Adipocyte (in vitro differentiated cells): ENCODE measurements around the gene PAOX.

Source experiments
- DNase-seq: peaks from one replicate; pipeline ENCODE4 v3.0.0-alpha.2; 2015; ENCODE audit warnings: low read depth
- H3K27me3 ChIP-seq: replicated peaks from 2 replicates; pipeline ENCODE4 v1.7.0; 2013; ENCODE audit warnings: mild to moderate bottlenecking, low read length, moderate library complexity; ENCODE audit not compliant: control insufficient read depth, insufficient read depth
- H3K36me3 ChIP-seq: 2 replicates; pipeline ENCODE4 v1.7.0; 2013; ENCODE audit warnings: low read length, mild to moderate bottlenecking, moderate library complexity; ENCODE audit not compliant: control insufficient read depth, insufficient read depth, severe bottlenecking
- H3K4me1 ChIP-seq: 2 replicates; pipeline ENCODE4 v1.7.0; 2013; ENCODE audit warnings: mild to moderate bottlenecking, low read length, moderate library complexity; ENCODE audit not compliant: control insufficient read depth, insufficient read depth
- H3K4me3 ChIP-seq: 2 replicates; pipeline ENCODE4 v1.7.0; 2013; ENCODE audit warnings: mild to moderate bottlenecking, low read length, moderate library complexity
- H3K9ac ChIP-seq: 2 replicates; pipeline ENCODE4 v1.7.0; 2013; ENCODE audit warnings: mild to moderate bottlenecking, low read length, moderate library complexity
- H3K9me3 ChIP-seq: 2 replicates; pipeline ENCODE4 v1.7.0; 2013; ENCODE audit warnings: mild to moderate bottlenecking, low read length, moderate library complexity; ENCODE audit not compliant: control insufficient read depth

Gene PAOX

GRCh38 chr10:133351408-133352318 lies 27.4 kb upstream of the PAOX start:
- Histone ChIP-seq H3K4me1 (no peaks in the 10 kb centered on the region), H3K36me3 (no peaks in the 10 kb centered on the region), H3K9ac (no peak overlapping the region), H3K4me3 (no peak overlapping the region), H3K9me3 (no peaks in the 10 kb centered on the region), H3K27me3 (peaks cover 28% of the 10 kb centered on the region)
- no peak for DNase-seq

GRCh38 chr10:133353202-133353959 lies 25.7 kb upstream of the PAOX start:
- no peaks in the 10 kb centered on the region for H3K4me1 ChIP-seq

GRCh38 chr10:133353988-133354605 lies 25.0 kb upstream of the PAOX start:
- Histone ChIP-seq H3K36me3 (no peaks in the 10 kb centered on the region), H3K4me1 (no peaks in the 10 kb centered on the region), H3K27me3 (peaks cover 27% of the 10 kb centered on the region), H3K4me3 (no peak overlapping the region), H3K9me3 (no peaks in the 10 kb centered on the region), H3K9ac (no peak overlapping the region)
- no peak for DNase-seq

More at GRCh38 chr10:133353202-133353959, 25.7 kb upstream of the PAOX start:
- Histone ChIP-seq H3K36me3 (no peaks in the 10 kb centered on the region), H3K27me3 (peaks cover 28% of the 10 kb centered on the region), H3K9ac (no peak overlapping the region), H3K4me3 (no peak overlapping the region), H3K9me3 (no peaks in the 10 kb centered on the region)
- DNase-seq = no peak

GRCh38 chr10:133354672-133355240 lies 24.3 kb upstream of the PAOX start:
- H3K36me3 ChIP-seq = no peaks in the 10 kb centered on the region
- H3K4me1 ChIP-seq = no peaks in the 10 kb centered on the region
- no peak for DNase-seq
- no peak overlapping the region for H3K4me3 ChIP-seq
- no peak overlapping the region for H3K9ac ChIP-seq
- no peaks in the 10 kb centered on the region for H3K9me3 ChIP-seq
- H3K27me3 ChIP-seq = peaks cover 20% of the 10 kb centered on the region

- Histone ChIP-seq H3K9ac (no peak overlapping the region), H3K4me1 (no peaks in the 10 kb centered on the region), H3K36me3 (no peaks in the 10 kb centered on the region), H3K9me3 (no peaks in the 10 kb centered on the region), H3K4me3 (no peak overlapping the region), H3K27me3 (peaks cover 15% of the 10 kb centered on the region)
- no peak for DNase-seq
These were observed 23.8 kb upstream of the PAOX start for GRCh38 chr10:133355266-133355665.

- no peaks in the 10 kb centered on the region for H3K36me3 ChIP-seq
- H3K27me3 ChIP-seq = peaks cover 10% of the 10 kb centered on the region
- no peaks in the 10 kb centered on the region for H3K9me3 ChIP-seq
- no peak overlapping the region for H3K9ac ChIP-seq
- no peak for DNase-seq
- H3K4me1 ChIP-seq = no peaks in the 10 kb centered on the region
- H3K4me3 ChIP-seq = no peak overlapping the region
These were observed 23.1 kb upstream of the PAOX start for GRCh38 chr10:133355991-133356390.

- Histone ChIP-seq H3K27me3 (peaks cover 8% of the 10 kb centered on the region), H3K9me3 (no peaks in the 10 kb centered on the region), H3K4me1 (no peaks in the 10 kb centered on the region), H3K36me3 (peaks cover 1% of the 10 kb centered on the region), H3K4me3 (peak overlapping the region; percentile 69), H3K9ac (peak overlapping the region; percentile 42)
- peak; percentile 3 for DNase-seq
These were observed 22.3 kb upstream of the PAOX start for GRCh38 chr10:133356549-133357284.

GRCh38 chr10:133357285-133358161 lies 21.5 kb upstream of the PAOX start, which contains the start of gene FUOM:
FUOM (minus strand) TSS chr10:133358019; CDS start chr10:133358007, 12 bp downstream.
- H3K36me3 ChIP-seq = peaks cover 9% of the 10 kb centered on the region
- peak within 1 kb of the TSS; percentile 42 for H3K9ac ChIP-seq
- H3K9me3 ChIP-seq = no peaks in the 10 kb centered on the region
- DNase-seq = peak; percentile 71
- H3K4me3 ChIP-seq = peak within 1 kb of the TSS; percentile 69
- no peaks in the 10 kb centered on the region for H3K4me1 ChIP-seq
- H3K27me3 ChIP-seq = no peaks in the 10 kb centered on the region

- Histone ChIP-seq H3K4me3 (no peak overlapping the region), H3K9me3 (no peaks in the 10 kb centered on the region), H3K4me1 (no peaks in the 10 kb centered on the region), H3K27me3 (no peaks in the 10 kb centered on the region), H3K36me3 (peaks cover 17% of the 10 kb centered on the region), H3K9ac (no peak overlapping the region)
- DNase-seq = no peak
These were observed 20.7 kb upstream of the PAOX start for GRCh38 chr10:133358162-133358924.
